Measurements from ENCODE around the gene FUZ. TPM values are rescaled to one million over a fixed set of nuclear protein-coding genes. Genes with fewer than 3 reads are reported as not detected.

Gene FUZ
- total and polyA plus RNA-seq, 2 of the 8 experiments (the other 6 are each of a cell fraction or from before 2014, with no cell fraction given) = 28.4 to 33.9 TPM

GRCh38 chr19:49839713-49840112 is 26.6 kb upstream of the FUZ start:
- no peak overlapping the region for H3K14ac ChIP-seq (ENCODE audit: insufficient read length)
- H2BK15ac ChIP-seq (ENCODE audit: low read length) = no peak overlapping the region
- no peak overlapping the region for H2BK5ac ChIP-seq (ENCODE audit: low read depth, low read length)
- no peaks in the 10 kb centered on the region for H3K9me3 ChIP-seq (ENCODE audit: insufficient read depth in 2 of 2, low read depth in 1 of 2, low read length in 1 of 2)
- H3K4me3 ChIP-seq (ENCODE audit: extremely low read depth in 1 of 4, insufficient read depth in 2 of 4, low read depth in 3 of 4, low read length in 4 of 4) = no peak overlapping the region
- TF ChIP-seq GTF2F1 (IDR thresholded peaks at IDR 0.05; ENCODE audit: borderline replicate concordance, low read depth, low read length) = no peak
- no peak for TF ChIP-seq ZNF274 (IDR thresholded peaks at IDR 0.05; ENCODE audit: borderline replicate concordance, extremely low read depth, low read length)
- TF ChIP-seq, protein P1, sequence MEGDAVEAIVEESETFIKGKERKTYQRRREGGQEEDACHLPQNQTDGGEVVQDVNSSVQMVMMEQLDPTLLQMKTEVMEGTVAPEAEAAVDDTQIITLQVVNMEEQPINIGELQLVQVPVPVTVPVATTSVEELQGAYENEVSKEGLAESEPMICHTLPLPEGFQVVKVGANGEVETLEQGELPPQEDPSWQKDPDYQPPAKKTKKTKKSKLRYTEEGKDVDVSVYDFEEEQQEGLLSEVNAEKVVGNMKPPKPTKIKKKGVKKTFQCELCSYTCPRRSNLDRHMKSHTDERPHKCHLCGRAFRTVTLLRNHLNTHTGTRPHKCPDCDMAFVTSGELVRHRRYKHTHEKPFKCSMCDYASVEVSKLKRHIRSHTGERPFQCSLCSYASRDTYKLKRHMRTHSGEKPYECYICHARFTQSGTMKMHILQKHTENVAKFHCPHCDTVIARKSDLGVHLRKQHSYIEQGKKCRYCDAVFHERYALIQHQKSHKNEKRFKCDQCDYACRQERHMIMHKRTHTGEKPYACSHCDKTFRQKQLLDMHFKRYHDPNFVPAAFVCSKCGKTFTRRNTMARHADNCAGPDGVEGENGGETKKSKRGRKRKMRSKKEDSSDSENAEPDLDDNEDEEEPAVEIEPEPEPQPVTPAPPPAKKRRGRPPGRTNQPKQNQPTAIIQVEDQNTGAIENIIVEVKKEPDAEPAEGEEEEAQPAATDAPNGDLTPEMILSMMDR (IDR thresholded peaks at IDR 0.05; ENCODE audit: control extremely low read depth in 1 of 3, insufficient read depth in 1 of 3, low read depth in 1 of 3, low read length in 3 of 3) = no peak
- TF ChIP-seq TBP (IDR thresholded peaks at IDR 0.05; ENCODE audit: low read depth, low read length) = no peak
- TF ChIP-seq RBBP5 (IDR thresholded peaks at IDR 0.05; ENCODE audit: borderline replicate concordance, low read depth, low read length) = no peak
- no peak for DNase-seq (ENCODE audit: low read depth in 1 of 2, low spot score in 2 of 2)
- H2BK12ac ChIP-seq (ENCODE audit: low read depth, low read length) = no peak overlapping the region
- no peak overlapping the region for H3K23ac ChIP-seq (ENCODE audit: insufficient read length)
- no peak overlapping the region for H4K5ac ChIP-seq (ENCODE audit: insufficient read length, low read depth, low read length)
- H3K4me1 ChIP-seq (replicated peaks in 1 of 4; ENCODE audit: control insufficient read depth in 3 of 4, insufficient read depth in 4 of 4, low read length in 3 of 4) = no peaks in the 10 kb centered on the region
- no peaks in the 10 kb centered on the region for H3K27me3 ChIP-seq (replicated peaks in 1 of 4; ENCODE audit: control insufficient read depth in 3 of 4, extremely low read depth in 1 of 4, insufficient read depth in 3 of 4, low read length in 3 of 4)
- H3K4me2 ChIP-seq (ENCODE audit: insufficient read depth in 1 of 2, low read depth in 2 of 2, low read length in 2 of 2) = no peak overlapping the region
- no peaks in the 10 kb centered on the region for H3K23me2 ChIP-seq (ENCODE audit: low read depth, low read length)
- H3K36me3 ChIP-seq (ENCODE audit: control insufficient read depth in 2 of 4, insufficient read depth in 4 of 4, low read length in 3 of 4) = peaks cover 4 to 22% (median 9%) of the 10 kb centered on the region in 4 experiments; a peak in 6 of 8 replicates
- no peak overlapping the region for H4K8ac ChIP-seq (ENCODE audit: extremely low read depth, insufficient read depth, low read length)
- H3K79me1 ChIP-seq (ENCODE audit: low read depth, low read length) = peaks cover 3% of the 10 kb centered on the region; the same call in 1 of the 2 replicates
- CTCF ChIA-PET (ENCODE audit: partially characterized antibody) = interaction anchor here (0.5 to 1.1 kb wide), 2 partner anchors 23 to 81 kb away, joined by 3 read pairs; no protein-coding TSS in a partner anchor
- H3K79me2 ChIP-seq (ENCODE audit: control insufficient read depth in 1 of 2, insufficient read depth in 2 of 2, low read length in 2 of 2) = no peaks in the 10 kb centered on the region
- no peak for FAIRE-seq
- no peak overlapping the region for H3K27ac ChIP-seq (ENCODE audit: low read depth, low read length)
- no peak overlapping the region for H3K56ac ChIP-seq (replicated peaks; ENCODE audit: insufficient read length, low read depth, low read length)
- WGBS, 2 experiments (ENCODE audit: extremely low coverage in 1 of 2, insufficient coverage in 1 of 2, insufficient read length in 1 of 2, insufficient replicate concordance in 2 of 2, low coverage in 1 of 2, low lambda C conversion rate in 2 of 2, missing lambda C conversion rate in 1 of 2) = 95% methylated on average over 11 of the region's 11 CpGs; no CpG with 5 or more reads in 1 of the 2 experiments
- H3K4ac ChIP-seq (replicated peaks; ENCODE audit: insufficient read length, low read depth, low read length) = no peak overlapping the region
- POLR2A ChIA-PET (ENCODE audit: partially characterized antibody) = interaction anchor here (0.7 to 3.1 kb wide), 4 partner anchors 10 to 29 kb away, joined by 3 to 13 read pairs (median 3); partner anchors contain the start of genes FUZ and PTOV1
- H3K18ac ChIP-seq (ENCODE audit: extremely low read depth, low read length) = no peak overlapping the region
- peaks cover 0 to 3% of the 10 kb centered on the region in 2 experiments for H4K20me1 ChIP-seq (replicated peaks in 1 of 2; ENCODE audit: control insufficient read depth in 1 of 2, insufficient read depth in 2 of 2, low read length in 2 of 2)
- H2AFZ ChIP-seq (ENCODE audit: low read length) = no peak overlapping the region
- H2BK20ac ChIP-seq (ENCODE audit: low read length) = no peak overlapping the region
- no peak overlapping the region for H2AK5ac ChIP-seq (ENCODE audit: low read depth, low read length)
- H2BK120ac ChIP-seq (replicated peaks; ENCODE audit: low read depth, low read length) = no peak overlapping the region
- no peak overlapping the region for H4K91ac ChIP-seq (replicated peaks; ENCODE audit: insufficient read length, low read length)
- H3K9ac ChIP-seq (replicated peaks in 1 of 4; ENCODE audit: extremely low read depth in 1 of 4, low read depth in 3 of 4, low read length in 3 of 4) = no peak overlapping the region

All from H1 (cell line).